ENCODE results near the gene BTBD9.

Gene BTBD9

DNA sequence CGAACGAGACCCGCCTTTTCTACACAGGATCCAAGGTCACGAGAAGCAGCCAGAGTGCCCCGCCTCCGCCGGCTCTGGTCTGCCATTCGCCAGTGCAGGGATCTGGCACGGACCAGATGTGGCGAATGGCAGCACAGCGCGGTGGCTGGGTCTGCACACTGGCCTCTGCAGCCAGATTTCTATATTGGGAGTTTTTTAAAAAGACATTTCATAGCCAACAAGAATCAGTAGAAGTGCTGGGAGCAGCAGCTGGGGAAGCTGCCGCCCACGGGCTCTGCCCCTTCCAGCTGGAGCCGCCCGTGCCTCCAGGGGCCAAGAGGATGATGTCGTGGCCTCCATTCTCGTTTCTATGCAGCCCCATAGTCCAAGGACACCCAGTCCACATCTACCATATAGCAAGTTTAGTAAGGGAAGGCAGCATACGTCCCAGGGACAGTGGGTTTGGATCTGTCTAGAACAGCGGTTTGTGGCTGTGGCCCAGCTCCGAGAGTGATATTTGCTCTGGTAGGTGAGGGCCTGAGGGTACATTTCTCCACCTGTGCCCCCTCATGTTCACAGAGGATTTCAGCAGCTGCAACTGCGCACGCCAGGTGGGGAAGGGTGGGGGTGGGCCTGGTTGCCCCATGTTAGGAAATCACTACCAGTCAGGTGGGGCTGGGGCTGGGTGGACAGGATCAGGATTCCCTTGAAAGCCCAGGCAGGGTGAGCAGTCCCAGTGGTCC is 486.5 kb downstream of the BTBD9 start:
- no peak for DNase-seq

DNA sequence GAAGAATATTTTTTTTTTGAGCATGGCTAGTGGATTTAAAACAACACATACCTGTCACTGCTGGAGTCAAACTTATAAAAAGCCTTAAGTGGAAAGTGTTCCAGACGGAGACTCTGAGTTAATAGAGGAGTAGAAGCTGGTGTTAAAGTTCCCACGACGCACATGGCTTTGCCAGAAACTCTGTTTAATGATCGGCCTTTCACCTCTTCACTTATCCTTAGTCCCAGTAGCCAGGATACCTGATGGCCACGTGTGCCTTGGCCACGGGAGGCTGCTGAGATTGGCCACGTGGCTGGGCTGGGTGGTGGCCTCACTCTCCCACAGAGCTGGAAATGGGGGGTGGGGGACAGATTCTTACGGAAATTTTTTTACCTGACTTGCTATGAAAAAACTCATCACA is 487.1 kb downstream of the BTBD9 start:
- no peak for DNase-seq

DNA sequence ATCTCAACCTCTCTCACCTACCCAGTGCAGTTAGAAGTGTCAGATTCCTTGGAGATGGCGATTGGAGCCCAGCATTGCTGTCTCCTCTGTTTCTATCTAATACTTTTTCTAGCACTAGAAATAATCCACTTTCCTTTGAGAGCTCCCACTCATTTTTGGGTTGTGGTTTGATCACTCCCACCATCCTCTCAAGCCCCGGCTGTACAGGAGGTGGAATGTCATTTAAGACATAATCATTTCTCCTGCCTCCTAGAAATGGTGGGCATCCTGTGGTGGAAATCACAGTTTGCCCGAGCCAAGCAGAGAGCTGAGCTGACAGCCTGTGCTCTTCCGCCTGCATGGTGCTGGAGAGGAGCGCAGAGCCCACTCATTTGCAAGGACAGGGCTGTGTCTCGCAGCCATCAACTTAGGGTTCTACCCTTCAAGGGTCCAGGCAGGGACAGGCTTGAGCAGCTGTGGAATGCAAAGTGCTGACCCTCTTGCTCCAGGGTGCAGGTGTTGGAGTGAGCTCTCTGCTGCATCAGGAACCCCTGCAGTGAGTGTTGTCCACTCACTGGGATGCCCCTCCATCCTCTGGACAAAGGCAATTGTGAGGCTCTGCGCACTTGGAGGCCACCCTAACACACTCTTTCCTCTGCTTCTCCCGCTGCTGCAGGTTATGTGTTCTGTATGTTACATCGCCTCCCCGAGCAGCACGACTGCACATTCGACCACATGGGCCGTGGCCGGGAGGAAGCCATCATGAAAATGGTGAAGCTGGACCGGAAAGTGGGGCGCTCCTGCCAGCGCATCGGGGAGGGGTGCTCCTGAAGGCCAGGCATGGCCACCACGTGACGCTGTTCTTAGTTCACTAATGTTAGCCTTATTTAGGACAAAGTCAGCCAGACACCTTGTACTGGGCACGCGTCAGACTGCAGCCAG is 487.9 kb downstream of the BTBD9 start:
- DNase-seq, result no peak

DNA sequence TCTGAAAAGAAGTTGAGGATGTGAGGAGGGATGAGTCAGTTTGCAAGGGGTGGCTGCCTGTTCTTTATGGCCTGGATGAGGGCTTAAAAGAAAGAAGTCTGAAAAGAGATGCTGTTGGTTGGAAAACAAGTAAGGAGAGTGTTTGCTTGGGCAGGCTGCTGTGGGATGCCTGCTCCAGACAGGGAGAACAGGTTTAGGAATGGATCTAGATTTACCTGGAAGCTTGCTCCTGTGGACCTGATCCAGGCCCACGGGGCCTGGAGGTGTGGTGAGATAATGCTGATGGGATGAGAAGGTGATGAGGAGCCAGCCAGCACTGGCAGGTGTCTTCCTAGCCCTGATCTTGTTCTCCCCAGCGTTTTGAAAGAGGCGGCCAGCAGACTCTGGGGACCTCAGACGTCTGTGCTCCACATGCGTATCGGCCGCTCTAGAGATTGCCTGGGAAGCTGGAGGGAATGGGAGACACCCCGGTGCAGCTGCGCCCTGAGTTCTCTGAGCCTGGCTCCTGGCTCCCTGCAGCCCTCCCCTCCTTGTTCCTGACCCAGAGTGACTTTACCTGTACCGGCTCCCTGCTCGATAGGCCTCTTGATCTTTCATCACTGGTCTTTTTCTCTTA is 488.9 kb downstream of the BTBD9 start:
- no peak for DNase-seq

DNA sequence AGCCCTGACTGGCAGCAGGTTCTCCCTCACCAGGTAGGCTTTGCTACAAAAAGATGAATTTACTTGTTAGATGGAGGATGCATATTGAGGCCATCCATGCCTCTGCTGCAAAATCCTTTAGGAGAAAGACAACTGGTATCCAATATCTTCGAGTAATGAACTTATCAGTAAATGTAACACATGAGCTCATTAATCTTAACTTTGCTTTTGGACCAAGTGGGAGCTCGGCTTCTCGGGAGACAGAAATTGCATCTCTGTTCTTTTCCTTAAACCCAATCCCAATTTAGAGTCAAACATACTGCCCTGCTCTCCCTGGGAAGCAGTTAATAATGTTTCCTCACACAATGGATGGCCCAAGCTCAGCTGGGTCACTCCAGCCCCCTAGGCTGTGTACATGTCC is 489.7 kb downstream of the BTBD9 start:
- no peak for DNase-seq

DNA sequence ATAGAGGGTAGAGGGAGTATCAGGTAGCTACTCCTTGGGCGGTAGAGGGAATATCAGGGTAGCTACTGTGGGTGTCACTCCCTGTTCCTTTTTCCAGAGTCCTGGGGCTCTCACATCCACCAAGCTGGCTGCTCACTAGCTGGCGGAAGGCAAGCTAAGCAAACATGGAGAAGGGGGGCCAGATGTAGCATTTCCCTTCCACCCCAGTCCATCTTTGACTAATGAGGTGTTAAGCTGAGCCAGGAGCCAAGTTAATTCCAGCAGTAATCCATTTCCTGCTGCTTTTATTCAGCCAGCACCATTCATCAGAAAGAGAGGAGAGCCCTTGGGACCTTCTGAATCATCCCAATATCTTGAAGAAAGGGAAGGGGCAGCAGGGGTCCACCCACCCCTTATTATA is 490.2 kb downstream of the BTBD9 start:
- DNase-seq, result no peak

DNA sequence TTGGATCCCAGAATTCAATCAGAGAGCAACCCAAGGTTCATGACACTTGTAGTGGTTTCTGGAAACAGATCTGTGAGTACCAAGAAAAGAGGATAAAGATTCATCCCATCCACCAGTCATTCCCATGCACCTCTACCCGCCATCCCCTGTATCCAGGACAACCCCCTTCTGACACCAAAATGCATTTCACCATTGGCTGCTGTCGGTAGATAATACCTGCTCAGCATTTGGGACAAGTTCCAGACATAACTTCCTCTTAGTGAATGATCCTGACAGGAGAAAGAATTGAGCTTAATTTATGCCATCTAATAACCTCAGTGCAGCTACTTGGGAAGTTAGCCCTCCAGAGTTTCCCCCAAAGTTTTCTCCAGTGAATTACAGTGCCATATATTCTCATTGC is 491.1 kb downstream of the BTBD9 start:
- DNase-seq, result no peak

DNA sequence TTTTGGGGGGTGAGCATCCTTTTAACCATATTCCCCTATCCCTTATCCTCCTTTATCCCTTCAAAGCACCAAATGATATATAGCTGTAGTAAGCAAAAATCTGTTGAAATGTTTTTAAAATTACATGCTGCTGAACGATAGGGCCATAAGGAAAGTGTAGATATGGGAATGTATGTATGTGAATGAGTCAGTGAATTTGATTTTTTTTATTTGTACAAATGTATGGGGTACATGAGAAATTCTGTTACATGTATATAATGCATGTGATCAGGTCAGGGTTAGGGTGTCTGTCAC is 493.0 kb downstream of the BTBD9 start:
- no peak for DNase-seq

DNA sequence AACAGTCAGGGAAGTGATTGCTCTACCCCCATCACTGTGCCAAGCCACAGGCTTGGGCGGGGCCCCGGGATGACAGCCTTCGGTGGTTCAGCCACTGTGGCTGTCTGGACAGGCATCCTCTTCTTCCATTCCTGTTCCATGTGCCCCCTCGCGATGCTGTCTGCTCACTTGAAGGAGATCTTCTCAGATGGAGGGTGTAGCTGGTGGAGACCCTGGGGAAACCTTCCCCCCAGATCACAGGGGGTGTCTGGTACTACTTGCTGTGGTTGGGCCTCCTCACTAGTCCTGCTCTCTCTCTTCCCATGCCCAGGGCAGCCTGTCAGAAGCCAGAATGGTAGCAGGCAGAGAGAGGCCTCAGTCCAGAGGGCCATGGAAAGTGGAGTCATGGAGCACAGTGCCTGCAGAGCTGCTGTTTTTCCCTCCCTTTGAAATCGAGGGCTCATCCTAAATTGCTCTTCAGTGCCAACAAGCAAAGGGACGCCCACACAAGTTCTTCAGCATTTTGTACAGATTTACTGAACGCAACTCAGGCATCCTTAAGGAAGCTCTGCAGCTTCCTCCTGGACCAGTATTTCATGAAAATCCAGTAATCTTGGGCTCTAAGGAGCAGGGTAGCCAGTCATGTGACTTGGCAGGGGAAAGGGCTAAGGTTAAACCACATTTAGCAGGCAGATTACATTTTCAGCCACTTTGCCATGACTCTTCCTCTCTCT is 493.6 kb downstream of the BTBD9 start:
- no peak for DNase-seq

DNA sequence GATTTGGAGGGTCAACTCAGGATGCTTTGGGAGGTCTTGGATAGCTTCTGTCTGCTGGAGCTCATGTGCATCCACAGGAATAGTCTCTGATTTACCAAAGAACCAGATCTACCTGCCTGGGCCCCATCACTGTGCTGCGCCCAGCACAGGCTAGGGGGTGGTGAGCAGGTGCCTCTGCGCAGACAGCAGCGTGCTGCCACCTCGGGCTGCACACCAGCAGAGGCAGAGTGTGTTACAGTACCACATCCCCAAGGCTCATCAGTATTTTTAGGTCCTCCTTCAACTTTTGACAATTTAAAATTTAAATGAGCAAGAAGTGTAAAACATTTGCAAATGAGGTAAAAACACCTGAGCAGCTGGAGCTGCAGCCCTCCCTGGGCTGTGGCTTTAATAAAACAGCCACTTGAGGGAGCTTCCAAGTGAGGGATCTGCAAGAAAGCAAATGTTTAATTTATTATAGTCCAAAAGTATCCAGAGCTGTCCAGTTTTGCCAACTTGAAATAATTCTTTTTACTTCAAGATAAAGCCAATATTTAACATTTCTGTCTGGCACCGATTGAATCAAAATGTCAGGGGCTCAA is 495.3 kb downstream of the BTBD9 start:
- DNase-seq, result no peak

DNA sequence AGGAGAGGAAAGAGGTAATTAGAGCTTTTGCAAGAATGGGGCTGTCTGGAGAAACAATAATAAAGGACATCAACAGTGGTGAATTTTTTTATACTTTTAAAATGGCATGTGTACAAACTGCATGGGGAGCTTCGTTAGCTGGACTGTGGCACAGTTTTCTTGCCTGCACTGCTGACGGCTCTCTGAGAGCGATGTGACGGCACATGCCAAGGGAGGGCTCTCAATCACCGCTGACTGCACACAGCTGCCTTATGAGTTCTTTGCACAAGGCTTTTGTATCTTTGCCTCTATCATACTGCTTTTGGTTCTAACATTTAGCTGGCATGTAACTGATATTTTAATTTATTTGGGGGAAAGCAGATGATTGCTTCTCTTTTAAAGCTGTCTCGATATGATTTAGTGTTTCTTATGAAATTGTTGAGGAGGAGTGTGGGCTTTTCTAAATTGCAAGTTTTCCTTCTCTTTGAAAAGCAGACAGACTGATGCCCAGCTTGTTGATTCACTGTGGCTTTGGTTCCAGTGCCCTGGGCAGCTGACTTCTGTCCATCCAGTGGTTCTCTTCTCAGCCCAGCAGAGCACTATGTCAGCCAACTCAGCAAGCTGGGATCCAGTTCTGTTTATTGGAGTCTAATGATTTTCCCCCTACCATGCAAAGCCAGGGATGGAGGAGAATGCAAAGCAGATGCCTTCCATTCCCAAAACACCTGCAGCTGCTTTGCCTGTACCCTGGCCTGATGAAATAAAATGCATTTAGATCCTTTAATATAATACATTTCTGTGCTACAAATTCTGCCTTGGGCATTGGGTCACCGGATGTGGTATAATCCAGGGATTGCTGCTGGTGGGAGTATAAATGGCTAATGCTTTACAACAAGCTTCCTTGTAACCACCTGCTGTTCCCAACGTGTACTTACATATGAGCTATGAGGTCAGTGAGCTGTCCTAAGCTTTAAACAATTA is 496.3 kb downstream of the BTBD9 start:
- no peak for DNase-seq

DNA sequence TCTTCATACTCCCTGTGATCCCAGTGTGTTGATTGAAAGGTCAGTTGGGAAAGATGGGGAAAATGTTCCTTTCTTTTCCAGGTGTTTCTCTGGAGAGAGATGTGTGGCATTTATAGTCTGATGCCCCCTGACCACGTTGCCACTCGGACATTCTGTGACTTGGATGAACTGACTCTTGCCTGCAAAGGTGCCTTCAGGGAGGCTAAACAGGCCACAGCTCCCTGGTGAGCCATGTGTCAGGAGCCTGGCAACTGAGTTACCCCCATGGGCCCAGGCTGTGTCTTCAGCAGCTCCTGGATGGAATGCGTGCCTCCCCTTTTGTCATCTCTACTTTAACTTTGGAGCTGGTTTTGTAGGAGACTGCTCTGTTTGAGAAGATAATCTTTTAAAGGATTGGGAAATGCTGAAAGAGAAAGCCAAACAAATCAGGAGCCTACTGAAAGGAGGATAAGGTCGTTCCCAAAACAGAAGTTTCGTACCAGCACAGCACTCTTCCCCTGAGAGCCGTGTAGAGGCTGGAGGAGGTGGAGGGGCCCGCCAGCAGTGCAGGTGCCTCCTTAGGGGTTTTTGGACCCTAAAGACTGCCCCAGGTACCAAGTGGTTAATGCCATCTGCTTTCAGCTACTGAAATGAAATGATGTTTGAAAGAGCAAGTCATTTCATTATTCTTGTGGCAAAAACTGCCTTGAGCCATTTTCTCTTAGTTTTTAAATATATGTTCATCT is 497.4 kb downstream of the BTBD9 start:
- DNase-seq, result no peak

DNA sequence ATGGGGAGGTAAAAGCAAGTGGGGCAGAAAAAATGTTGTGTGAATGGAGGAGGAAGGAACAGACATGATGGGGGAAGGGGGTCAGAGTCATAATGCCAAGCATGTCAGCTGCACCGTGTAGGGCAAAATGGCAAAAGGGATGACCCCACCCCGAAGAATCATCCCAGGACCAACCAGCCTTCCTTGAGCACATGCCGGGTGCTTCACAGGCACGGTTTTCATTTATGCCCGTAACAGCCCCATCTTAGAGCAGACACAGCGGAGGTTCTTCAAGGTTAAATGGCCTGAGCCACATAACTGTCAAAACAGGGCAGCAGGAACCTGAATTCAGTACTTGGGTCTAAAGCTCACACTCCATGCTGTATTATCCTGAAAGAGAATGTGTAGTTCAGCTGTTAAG is 498.0 kb downstream of the BTBD9 start:
- no peak for DNase-seq

DNA sequence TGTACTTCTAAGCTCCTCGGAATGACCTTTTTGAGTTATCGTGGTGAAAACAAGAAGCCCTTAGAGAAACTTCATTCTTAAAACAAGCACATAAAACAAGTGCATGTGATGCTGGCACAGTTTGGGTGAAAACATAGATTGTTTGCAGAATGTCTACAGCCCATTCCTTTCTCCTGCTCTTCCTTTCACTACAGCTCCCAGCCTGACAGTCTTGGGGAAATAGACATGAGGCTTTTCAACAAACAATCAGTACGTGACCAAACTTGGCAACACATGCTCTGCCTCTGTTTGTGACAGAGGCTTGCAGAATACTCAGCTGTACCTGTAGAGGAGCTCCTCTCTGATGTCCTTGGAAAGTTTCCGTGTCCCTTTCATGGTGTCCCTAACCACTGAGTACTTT is 498.6 kb downstream of the BTBD9 start:
- no peak for DNase-seq

DNA sequence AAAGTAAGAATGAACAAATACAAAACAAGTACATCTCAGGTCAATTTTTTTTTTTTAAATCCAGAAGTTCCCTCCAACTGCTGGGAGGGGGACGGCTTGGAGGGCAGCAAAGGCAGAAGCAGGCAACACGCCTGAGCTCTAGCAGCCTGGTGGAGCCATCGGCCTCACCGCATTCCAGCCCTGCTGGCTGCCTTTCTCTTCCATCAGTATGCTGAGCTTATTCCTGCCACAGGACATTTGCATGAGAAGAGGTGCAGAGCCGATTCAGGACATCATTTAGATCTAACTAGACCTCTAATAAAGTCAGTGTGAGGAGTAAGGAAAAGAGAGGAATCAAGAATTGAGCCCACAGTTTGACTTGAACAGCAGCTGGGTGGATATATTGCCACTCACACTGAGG is 501.4 kb downstream of the BTBD9 start:
- DNase-seq, result no peak

DNA sequence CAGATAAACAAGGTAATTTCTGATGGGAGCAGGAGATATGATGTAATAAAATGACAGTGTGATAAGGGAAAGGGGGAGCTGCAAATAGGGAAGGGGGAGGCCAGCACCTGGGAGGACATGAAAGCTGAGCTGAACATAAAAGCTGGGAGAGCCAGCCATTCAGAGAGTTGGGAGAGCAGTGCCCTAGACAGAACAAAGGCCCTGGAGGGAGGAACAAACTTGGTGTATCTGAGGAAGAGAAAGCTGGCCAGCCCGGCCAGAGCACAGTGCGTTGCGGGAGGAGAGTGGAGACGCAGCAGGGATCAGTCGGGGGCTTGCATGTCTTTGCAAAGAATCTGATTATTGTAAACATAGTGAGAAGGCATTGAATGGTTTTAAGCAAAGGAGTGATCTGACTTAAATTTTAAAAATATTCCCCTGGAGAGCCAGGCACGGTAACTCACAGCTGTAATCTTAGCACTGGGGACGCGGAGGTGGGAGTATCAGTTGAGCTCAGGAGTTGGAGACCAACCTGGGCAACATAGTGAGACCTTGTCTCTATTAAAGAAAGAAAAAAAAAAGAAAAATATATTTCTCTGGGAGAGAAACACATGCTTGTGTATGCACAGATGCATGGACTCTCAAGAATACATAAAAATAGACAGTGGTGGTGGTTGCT is 502.0 kb downstream of the BTBD9 start:
- no peak for DNase-seq

DNA sequence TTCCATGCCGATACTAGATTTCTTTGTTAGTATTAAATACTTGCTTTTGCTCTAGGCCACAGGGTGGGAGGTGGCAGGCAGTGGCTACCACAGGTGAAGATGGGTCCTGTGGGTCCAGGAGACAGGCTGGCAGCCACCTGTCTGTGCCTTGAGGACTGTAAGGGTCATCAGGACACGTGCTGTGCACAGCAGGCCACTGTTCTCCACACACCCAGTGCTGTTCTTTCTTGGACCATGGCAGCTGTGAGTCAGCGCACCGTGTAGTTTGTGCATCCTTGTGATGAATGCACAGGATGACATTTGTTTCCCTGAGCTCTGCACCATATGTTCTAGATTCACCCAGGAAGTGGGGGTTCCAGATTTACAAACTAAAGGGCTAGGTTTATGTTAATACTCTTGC is 503.2 kb downstream of the BTBD9 start:
- DNase-seq, result no peak

DNA sequence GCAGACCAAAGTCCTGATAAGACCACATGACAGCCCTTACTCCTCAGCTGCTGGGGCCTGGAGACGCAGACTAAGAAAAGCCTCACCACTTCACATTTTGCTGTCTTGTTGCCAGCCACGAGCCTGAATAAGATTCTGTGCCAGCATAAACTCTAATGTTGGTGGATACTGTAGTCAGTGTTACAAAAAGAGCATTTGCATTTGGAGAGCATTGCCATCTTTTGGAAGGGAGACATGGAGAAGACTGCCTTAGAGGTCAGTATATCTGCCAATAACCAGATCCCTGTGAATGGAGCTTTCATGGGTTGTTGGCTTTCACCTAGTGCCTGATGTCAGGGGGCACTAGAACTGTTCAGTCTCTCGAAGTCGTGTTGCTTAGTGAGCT is 505.0 kb downstream of the BTBD9 start:
- DNase-seq, result no peak

DNA sequence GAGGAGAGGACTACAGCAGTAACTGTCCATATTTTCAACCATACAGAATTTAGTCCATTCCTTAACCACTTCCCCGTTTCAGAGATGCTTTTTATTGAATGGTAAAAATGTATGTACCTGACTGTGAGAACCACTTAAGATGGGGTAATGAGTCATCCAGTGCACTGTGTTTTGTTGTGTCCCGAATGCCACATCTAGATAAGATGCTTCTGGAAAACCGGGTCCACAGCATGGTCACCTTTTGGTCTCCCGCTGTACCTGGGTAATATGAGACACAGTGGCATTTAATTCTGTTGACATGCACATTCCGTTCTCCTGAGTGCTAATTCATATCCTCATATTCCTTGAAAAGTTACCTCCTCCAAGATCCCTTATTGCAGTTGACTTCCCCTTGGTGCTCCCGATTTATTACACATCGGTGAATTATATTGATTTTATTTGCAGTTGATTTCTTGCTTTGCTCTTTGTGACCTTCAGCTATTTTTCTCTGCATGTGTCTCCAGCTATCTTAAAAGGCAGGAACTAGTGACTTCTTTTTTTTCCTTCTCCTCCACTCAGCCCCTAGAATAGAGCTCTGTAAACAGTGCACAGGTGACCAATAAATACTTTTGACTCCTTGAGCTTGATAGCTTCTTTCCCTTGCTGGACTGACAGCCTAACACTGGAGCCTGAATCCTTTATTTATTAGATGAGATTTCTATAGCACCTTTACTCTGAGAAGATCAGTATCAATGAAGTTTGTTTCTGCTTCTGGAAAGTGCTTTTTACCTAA is 505.6 kb downstream of the BTBD9 start:
- DNase-seq, result no peak

DNA sequence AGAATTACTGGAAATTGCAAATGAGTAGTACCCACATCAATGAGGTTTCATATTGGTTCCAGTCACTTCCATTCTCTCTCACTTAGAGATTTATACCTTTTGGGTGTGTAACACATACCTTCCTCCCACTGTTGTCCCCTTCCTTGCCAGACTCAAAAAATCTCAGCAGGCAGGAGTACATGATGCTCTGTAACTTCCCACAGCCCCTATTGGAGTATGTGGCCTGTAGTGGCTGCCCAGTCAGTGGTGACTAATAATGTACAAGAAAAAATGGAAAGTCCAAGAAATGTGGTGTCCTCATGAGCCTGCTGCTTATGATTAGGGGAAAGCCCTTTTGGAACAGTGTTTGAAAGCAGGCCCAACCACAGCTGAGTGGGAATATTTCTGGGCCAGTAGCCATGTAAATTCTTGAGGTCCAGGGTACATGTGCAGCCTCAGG is 508.2 kb downstream of the BTBD9 start:
- DNase-seq, result no peak

Measured in CD4-positive, alpha-beta T cell treated with Interleukin-10 for 1 hour (primary cell).